Testis (tissue), 3 donors: ENCODE data around the gene VPS50. TPM values are rescaled to one million over a fixed set of nuclear protein-coding genes. Genes with fewer than 3 reads are reported as not detected.
"Not testable (repeated sequence)": the region's sequence is repeated elsewhere in the genome, so short reads cannot be mapped to it uniquely, and the experiment has no call there.

ENCODE experiments used
- DNase-seq: peaks from one replicate; pipeline ENCODE4 v3.0.0-alpha.2; 2019
- H3K27ac ChIP-seq, 2 donors: fragments of 200-600 bp; sonication (generic); one replicate each; pipeline ENCODE4 v1.5.1; 2019
- H3K27me3 ChIP-seq: fragments of 200-600 bp; sonication (generic); one replicate; pipeline ENCODE4 v1.5.1; 2019
- H3K36me3 ChIP-seq: fragments of 200-600 bp; sonication (generic); one replicate; pipeline ENCODE4 v1.5.1; 2017; ENCODE audit warnings: low read depth; ENCODE audit errors: missing control alignments
- H3K4me1 ChIP-seq: fragments of 200-600 bp; sonication (generic); one replicate; pipeline ENCODE4 v1.5.1; 2019
- H3K4me3 ChIP-seq, 2 donors: fragments of 200-600 bp; sonication (generic); one replicate each; pipeline ENCODE4 v1.5.1; 2017 to 2019
- H3K9me3 ChIP-seq: fragments of 200-600 bp; sonication (generic); one replicate; pipeline ENCODE4 v1.5.1; 2017
- CTCF ChIP-seq, 3 experiments: fragments of 450-650 bp in 2 of 3; fragments of 200-600 bp in 1 of 3; sonication (generic) in 1 of 3; IDR thresholded peaks; one replicate each; pipeline ENCODE4 v1.5.1; 2016 to 2019; ENCODE audit warnings: antibody characterized with exemption in 3 of 3, mild to moderate bottlenecking in 2 of 3, moderate library complexity in 1 of 3
- POLR2A ChIP-seq: fragments of 450-650 bp; IDR thresholded peaks from one replicate; pipeline ENCODE4 v1.6.1; 2017; ENCODE audit warnings: antibody characterized with exemption, mild to moderate bottlenecking, moderate library complexity
- WGBS, 2 donors: methylation state at CpG; one replicate each; pipeline ENCODE4 v1.1.5; 2018; 5-methylcytosine and 5-hydroxymethylcytosine counted together
- intact Hi-C: fragments of 100-400 bp; cut with DNase I; formaldehyde crosslinking; loops from one replicate; pipeline ENCODE4 v1.15.1; 2023; ENCODE audit warnings: low total_unique reads
- polyA plus RNA-seq: library from polyadenylated mRNA; stranded (reverse); fragments of 350-450 nt; fragmentation: Illumina TruSeq; extraction: RNeasy Lipid Tissue Mini Kit (QIAGEN cat#74804); gene quantifications from one replicate; pipeline ENCODE4 v1.2.3, GENCODE V29; 2014; ENCODE audit warnings: low read depth, low replicate concordance; ENCODE audit not compliant: insufficient read depth
- total RNA-seq, 2 donors: library from RNA; depleted of rRNA; stranded (reverse); fragments of >200 nt; gene quantifications; one replicate each; pipeline ENCODE4 v1.2.3, GENCODE V29; 2016

Gene VPS50
- total and polyA plus RNA-seq, 3 donors from 2014 or later: 17.5 to 26.6 (median 22.9) TPM

- no peak overlapping the region for H3K4me3 ChIP-seq
- H3K9me3 ChIP-seq: no peaks in the 10 kb centered on the region
- no peak for TF ChIP-seq CTCF (IDR thresholded peaks at IDR 0.05)
- TF ChIP-seq POLR2A: no peak
- no peaks in the 10 kb centered on the region for H3K36me3 ChIP-seq
- no peaks in the 10 kb centered on the region for H3K27me3 ChIP-seq
- no peak for DNase-seq
- 86 to 87% methylated on average over 3 of the region's 3 CpGs for WGBS, 2 donors
- H3K4me1 ChIP-seq: no peaks in the 10 kb centered on the region
- H3K27ac ChIP-seq: no peak overlapping the region
- intact Hi-C loops: no loop called here
These were observed 95.0 kb downstream of the VPS50 start for GRCh38 chr7:93327006-93327633.

- intact Hi-C loops: no loop called here
- no peak for DNase-seq
- H3K4me1 ChIP-seq: no peaks in the 10 kb centered on the region
- no peaks in the 10 kb centered on the region for H3K9me3 ChIP-seq
- no peaks in the 10 kb centered on the region for H3K27me3 ChIP-seq
- no peak overlapping the region for H3K4me3 ChIP-seq
- H3K27ac ChIP-seq: no peak overlapping the region
- 89% methylated on average over 3 of the region's 3 CpGs for WGBS, 2 donors
- no peaks in the 10 kb centered on the region for H3K36me3 ChIP-seq
- no peak for TF ChIP-seq POLR2A
- TF ChIP-seq CTCF (IDR thresholded peaks at IDR 0.05): no peak
These were observed 99.5 kb downstream of the VPS50 start for GRCh38 chr7:93331706-93332105.

GRCh38 chr7:93332172-93332571 lies 100.0 kb downstream of the VPS50 start:
- H3K27me3 ChIP-seq: no peaks in the 10 kb centered on the region
- 80 to 92% methylated on average over 2 of the region's 2 CpGs for WGBS, 2 donors
- TF ChIP-seq POLR2A: no peak
- no peak for TF ChIP-seq CTCF (IDR thresholded peaks at IDR 0.05)
- no peaks in the 10 kb centered on the region for H3K36me3 ChIP-seq
- no peak for DNase-seq
- H3K9me3 ChIP-seq: no peaks in the 10 kb centered on the region
- H3K4me1 ChIP-seq: no peaks in the 10 kb centered on the region
- H3K27ac ChIP-seq: no peak overlapping the region
- H3K4me3 ChIP-seq: no peak overlapping the region
- intact Hi-C loops: no loop called here

- intact Hi-C loops: no loop called here
- H3K27ac ChIP-seq: no peak overlapping the region
These were observed 104.9 kb downstream of the VPS50 start for GRCh38 chr7:93337052-93337451.

DNA sequence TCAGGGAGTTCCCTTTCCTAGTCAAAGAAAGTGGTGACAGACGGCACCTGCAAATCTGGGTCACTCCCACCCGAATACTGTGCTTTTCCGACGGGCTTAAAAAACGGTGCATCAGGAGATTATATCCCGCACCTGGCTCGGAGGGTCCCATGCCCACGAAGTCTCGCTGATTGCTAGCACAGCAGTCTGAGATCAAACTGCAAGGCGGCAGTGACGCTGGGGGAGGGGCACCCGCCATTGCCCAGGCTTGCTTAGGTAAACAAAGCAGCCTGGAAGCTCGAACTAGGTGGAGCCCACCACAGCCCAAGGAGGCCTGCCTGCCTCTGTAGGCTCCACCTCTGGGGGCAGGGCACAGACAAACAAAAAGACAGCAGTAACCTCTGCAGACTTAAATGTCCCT lies 110.0 kb downstream of the VPS50 start:
- H3K27me3 ChIP-seq, H3K4me1 ChIP-seq, H3K4me3 ChIP-seq, H3K27ac ChIP-seq, H3K36me3 ChIP-seq, H3K9me3 ChIP-seq, DNase-seq, intact Hi-C loops: not testable (repeated sequence)
- 97 to 100% methylated on average over 1 to 11 of the region's 13 CpGs for WGBS, 2 donors

More at GRCh38 chr7:93337052-93337451, 104.9 kb downstream of the VPS50 start:
- DNase-seq: no peak
- 79 to 93% methylated on average over 2 of the region's 2 CpGs for WGBS, 2 donors
- Histone ChIP-seq H3K27me3 (no peaks in the 10 kb centered on the region), H3K9me3 (no peaks in the 10 kb centered on the region), H3K36me3 (no peaks in the 10 kb centered on the region), H3K4me1 (no peaks in the 10 kb centered on the region), H3K4me3 (no peak overlapping the region)
- TF ChIP-seq POLR2A (no peak), CTCF (IDR thresholded peaks at IDR 0.05) (no peak)
